ENCODE data around the gene MAP7D1. TPM values are rescaled to one million over a fixed set of nuclear protein-coding genes. Genes with fewer than 3 reads are reported as not detected.

The MAP7D1 gene
- total and polyA plus RNA-seq, 2 donors (not counting 1 experiment from before 2014, with no cell fraction given): 70.6 to 78.4 TPM

DNA sequence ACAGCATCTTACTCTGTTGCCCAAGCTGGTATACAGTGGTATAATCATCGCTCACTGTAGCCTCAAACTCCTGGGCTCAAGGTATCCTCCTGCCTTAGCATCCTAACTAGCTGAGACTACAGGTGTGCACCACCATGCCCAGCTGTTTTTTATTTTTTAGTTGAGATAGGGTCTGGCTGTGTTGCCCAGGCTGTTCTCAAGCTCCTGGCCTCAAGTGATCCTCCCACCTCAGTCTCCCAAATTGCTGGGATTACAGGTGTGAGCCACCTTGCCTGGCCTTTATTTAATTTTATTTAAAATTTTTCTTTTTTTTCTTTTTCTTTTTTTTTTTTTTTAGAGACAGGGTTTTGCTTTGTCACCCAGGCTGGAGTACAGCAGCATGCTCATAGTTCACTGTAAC lies 9.2 kb downstream of the MAP7D1 start:
- H3K79me2 ChIP-seq (ENCODE audit: control insufficient read depth, insufficient read depth, low read length): peaks cover 98% of the 10 kb centered on the region
- H4K20me1 ChIP-seq (ENCODE audit: control insufficient read depth, extremely low read depth, insufficient read depth, low read length): no peaks in the 10 kb centered on the region
- H3K4me3 ChIP-seq (replicated peaks in 1 of 4; ENCODE audit: control extremely low read depth in 1 of 4, insufficient read depth in 1 of 4, low read depth in 3 of 4, low read length in 4 of 4): no peak overlapping the region
- H3K4me2 ChIP-seq (ENCODE audit: extremely low read depth, insufficient read depth, low read length): no peak overlapping the region
- H2AFZ ChIP-seq (ENCODE audit: low read length): no peak overlapping the region
- H3K36me3 ChIP-seq (ENCODE audit: control insufficient read depth, insufficient read depth, low read length): peaks cover 10% of the 10 kb centered on the region
- no peaks in the 10 kb centered on the region for H3K27me3 ChIP-seq (ENCODE audit: control insufficient read depth, insufficient read depth, low read length)
- TF ChIP-seq, protein P1, sequence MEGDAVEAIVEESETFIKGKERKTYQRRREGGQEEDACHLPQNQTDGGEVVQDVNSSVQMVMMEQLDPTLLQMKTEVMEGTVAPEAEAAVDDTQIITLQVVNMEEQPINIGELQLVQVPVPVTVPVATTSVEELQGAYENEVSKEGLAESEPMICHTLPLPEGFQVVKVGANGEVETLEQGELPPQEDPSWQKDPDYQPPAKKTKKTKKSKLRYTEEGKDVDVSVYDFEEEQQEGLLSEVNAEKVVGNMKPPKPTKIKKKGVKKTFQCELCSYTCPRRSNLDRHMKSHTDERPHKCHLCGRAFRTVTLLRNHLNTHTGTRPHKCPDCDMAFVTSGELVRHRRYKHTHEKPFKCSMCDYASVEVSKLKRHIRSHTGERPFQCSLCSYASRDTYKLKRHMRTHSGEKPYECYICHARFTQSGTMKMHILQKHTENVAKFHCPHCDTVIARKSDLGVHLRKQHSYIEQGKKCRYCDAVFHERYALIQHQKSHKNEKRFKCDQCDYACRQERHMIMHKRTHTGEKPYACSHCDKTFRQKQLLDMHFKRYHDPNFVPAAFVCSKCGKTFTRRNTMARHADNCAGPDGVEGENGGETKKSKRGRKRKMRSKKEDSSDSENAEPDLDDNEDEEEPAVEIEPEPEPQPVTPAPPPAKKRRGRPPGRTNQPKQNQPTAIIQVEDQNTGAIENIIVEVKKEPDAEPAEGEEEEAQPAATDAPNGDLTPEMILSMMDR (conservative IDR thresholded peaks at IDR 0.05 in 1 of 2, IDR thresholded peaks at IDR 0.05 in 1 of 2; ENCODE audit: low read depth in 1 of 2, low read length in 2 of 2): no peak
- TF ChIP-seq EZH2 (IDR thresholded peaks at IDR 0.05; ENCODE audit: low read length, missing control alignments): no peak
- H3K4me1 ChIP-seq (ENCODE audit: control insufficient read depth, extremely low read depth, insufficient read depth, low read length): peaks cover 23% of the 10 kb centered on the region
- H3K9ac ChIP-seq (ENCODE audit: insufficient read depth, low read length): no peak overlapping the region
- H3K9me3 ChIP-seq (ENCODE audit: control insufficient read depth, insufficient read depth, low read depth, low read length): no peaks in the 10 kb centered on the region
- DNase-seq (ENCODE audit: low read depth in 2 of 2): no peak
- H3K27ac ChIP-seq (ENCODE audit: insufficient read depth, low read length): no peak overlapping the region

DNA sequence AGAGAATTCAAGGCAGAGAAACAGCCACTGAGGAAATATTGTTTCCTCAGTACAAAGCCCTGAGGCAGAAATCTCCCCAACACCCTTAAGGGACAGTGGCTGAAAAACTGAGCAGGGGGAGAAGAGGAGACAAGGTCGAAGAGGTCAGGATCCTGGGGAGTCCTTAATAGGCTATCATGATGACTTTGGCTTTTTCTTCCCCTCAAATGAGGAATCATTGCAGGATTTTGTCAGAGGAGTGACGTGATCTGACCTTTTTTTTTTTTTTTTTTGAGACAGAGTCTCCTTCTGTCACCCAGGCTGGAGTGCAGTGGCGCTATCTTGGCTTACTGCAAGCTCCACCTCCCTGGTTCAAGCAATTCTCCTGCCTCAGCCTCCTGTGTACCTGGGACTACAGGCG lies 10.2 kb downstream of the MAP7D1 start:
- no peak for TF ChIP-seq EZH2 (IDR thresholded peaks at IDR 0.05; ENCODE audit: low read length, missing control alignments)
- TF ChIP-seq, protein P1 (conservative IDR thresholded peaks at IDR 0.05 in 1 of 2, IDR thresholded peaks at IDR 0.05 in 1 of 2; ENCODE audit: low read depth in 1 of 2, low read length in 2 of 2): no peak
- no peak overlapping the region for H3K4me3 ChIP-seq (replicated peaks in 1 of 4; ENCODE audit: control extremely low read depth in 1 of 4, insufficient read depth in 1 of 4, low read depth in 3 of 4, low read length in 4 of 4)
- H3K4me1 ChIP-seq (ENCODE audit: control insufficient read depth, extremely low read depth, insufficient read depth, low read length): peaks cover 19% of the 10 kb centered on the region
- DNase-seq (ENCODE audit: low read depth in 2 of 2): no peak
- H3K4me2 ChIP-seq (ENCODE audit: extremely low read depth, insufficient read depth, low read length): no peak overlapping the region
- H3K27me3 ChIP-seq (ENCODE audit: control insufficient read depth, insufficient read depth, low read length): no peaks in the 10 kb centered on the region
- H3K9ac ChIP-seq (ENCODE audit: insufficient read depth, low read length): no peak overlapping the region
- peaks cover 14% of the 10 kb centered on the region for H3K36me3 ChIP-seq (ENCODE audit: control insufficient read depth, insufficient read depth, low read length)
- H3K9me3 ChIP-seq (ENCODE audit: control insufficient read depth, insufficient read depth, low read depth, low read length): no peaks in the 10 kb centered on the region
- peaks cover 98% of the 10 kb centered on the region for H3K79me2 ChIP-seq (ENCODE audit: control insufficient read depth, insufficient read depth, low read length)
- H2AFZ ChIP-seq (ENCODE audit: low read length): no peak overlapping the region
- no peaks in the 10 kb centered on the region for H4K20me1 ChIP-seq (ENCODE audit: control insufficient read depth, extremely low read depth, insufficient read depth, low read length)
- H3K27ac ChIP-seq (ENCODE audit: insufficient read depth, low read length): peak overlapping the region; percentile 76

DNA sequence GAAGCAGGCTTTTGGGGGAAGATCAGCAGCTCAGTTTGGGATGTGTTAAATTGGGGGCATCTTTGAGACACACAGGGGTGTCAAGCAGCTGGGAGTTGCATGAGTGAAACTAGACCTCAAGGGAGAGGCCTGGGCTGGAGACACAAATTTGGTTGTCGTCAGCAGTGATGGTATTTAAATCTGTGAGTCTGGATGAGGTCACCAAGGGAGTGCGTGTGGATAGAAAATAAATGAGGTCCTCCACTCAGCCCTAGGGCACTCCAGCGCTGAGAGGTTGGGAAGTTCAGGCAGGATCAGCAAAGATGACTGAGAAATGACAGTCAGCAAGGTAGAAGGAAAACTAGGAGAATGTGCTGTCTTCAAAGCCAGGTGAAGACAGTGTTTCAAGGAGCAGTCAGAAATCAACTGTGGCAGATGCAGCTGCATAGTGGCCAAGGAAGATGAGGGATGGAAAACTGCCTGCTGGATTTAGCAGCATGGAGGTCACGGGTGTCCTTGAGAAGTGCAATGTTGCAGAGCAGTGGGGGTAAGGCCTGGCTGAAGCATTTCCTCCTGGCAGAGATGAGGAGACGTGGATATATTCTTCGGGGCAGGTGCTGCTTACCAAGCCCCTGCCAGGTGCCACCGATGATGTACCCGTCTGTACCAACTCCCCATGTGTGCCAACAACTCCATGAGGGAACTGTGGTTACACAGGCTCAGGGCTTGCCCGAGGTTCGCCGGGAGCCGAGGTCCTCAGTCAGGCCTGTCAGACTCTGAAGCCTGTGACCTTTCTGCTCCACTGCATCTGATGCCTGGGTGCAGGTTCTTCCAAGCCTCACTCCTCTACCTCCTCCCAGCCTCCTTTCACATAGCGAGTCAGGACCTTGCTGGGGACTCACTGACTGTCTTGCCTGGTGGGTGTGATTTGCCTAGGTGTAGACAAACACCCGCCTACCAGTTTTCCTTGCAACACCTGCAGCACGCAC lies 11.3 kb downstream of the MAP7D1 start:
- Histone ChIP-seq H3K9ac (ENCODE audit: insufficient read depth, low read length) (no peak overlapping the region), H3K9me3 (ENCODE audit: control insufficient read depth, insufficient read depth, low read depth, low read length) (no peaks in the 10 kb centered on the region), H3K4me1 (ENCODE audit: control insufficient read depth, extremely low read depth, insufficient read depth, low read length) (peaks cover 15% of the 10 kb centered on the region), H3K36me3 (ENCODE audit: control insufficient read depth, insufficient read depth, low read length) (peaks cover 18% of the 10 kb centered on the region), H3K27me3 (ENCODE audit: control insufficient read depth, insufficient read depth, low read length) (no peaks in the 10 kb centered on the region), H4K20me1 (ENCODE audit: control insufficient read depth, extremely low read depth, insufficient read depth, low read length) (no peaks in the 10 kb centered on the region), H3K4me2 (ENCODE audit: extremely low read depth, insufficient read depth, low read length) (no peak overlapping the region), H3K79me2 (ENCODE audit: control insufficient read depth, insufficient read depth, low read length) (peaks cover 95% of the 10 kb centered on the region), H3K27ac (ENCODE audit: insufficient read depth, low read length) (peak overlapping the region; percentile 76), H2AFZ (ENCODE audit: low read length) (no peak overlapping the region), H3K4me3 (replicated peaks in 1 of 4; ENCODE audit: control extremely low read depth in 1 of 4, insufficient read depth in 1 of 4, low read depth in 3 of 4, low read length in 4 of 4) (no peak overlapping the region)
- no peak for TF ChIP-seq EZH2 (IDR thresholded peaks at IDR 0.05; ENCODE audit: low read length, missing control alignments)
- TF ChIP-seq, protein P1 (conservative IDR thresholded peaks at IDR 0.05 in 1 of 2, IDR thresholded peaks at IDR 0.05 in 1 of 2; ENCODE audit: low read depth in 1 of 2, low read length in 2 of 2): no peak
- peak; percentile 55 to 67 for DNase-seq (ENCODE audit: low read depth in 2 of 2)
